Left lung (tissue), 10 donors: ENCODE data around the gene BNIP5. TPM values are rescaled to one million over a fixed set of nuclear protein-coding genes. Genes with fewer than 3 reads are reported as not detected.

Source experiments
- ATAC-seq: fragments of 200-7000 bp; cut with Tn5 transposase; one replicate; pipeline ENCODE4 v1.9.1; 2020; ENCODE audit warnings: moderate library complexity
- DNase-seq, 4 donors: peaks; one replicate each; pipeline ENCODE4 v3.0.0-alpha.2; 2013 to 2020
- H3K27ac ChIP-seq, 2 donors: fragments of 200-600 bp; sonication (generic) in 1 of 2; one replicate each; pipeline versions ENCODE4 v1.5.0 to v1.8.0; 2020 to 2021
- H3K27me3 ChIP-seq, 2 donors: fragments of 200-600 bp; sonication (generic) in 1 of 2; one replicate each; pipeline versions ENCODE4 v1.5.0 to v1.8.0; 2020 to 2021
- H3K36me3 ChIP-seq, 2 donors: fragments of 200-600 bp; sonication (generic) in 1 of 2; one replicate each; pipeline versions ENCODE4 v1.5.0 to v1.8.0; 2020 to 2021
- H3K4me1 ChIP-seq, 2 donors: fragments of 200-600 bp; one replicate each; pipeline ENCODE4 v1.8.0; 2021
- H3K4me3 ChIP-seq, 2 donors: fragments of 200-600 bp; sonication (generic) in 1 of 2; one replicate each; pipeline versions ENCODE4 v1.5.0 to v1.8.0; 2020 to 2021; ENCODE audit warnings: mild to moderate bottlenecking in 1 of 2
- H3K9me3 ChIP-seq, 2 donors: fragments of 200-600 bp; sonication (generic) in 1 of 2; one replicate each; pipeline versions ENCODE4 v1.5.0 to v1.8.0; 2020 to 2021
- intact Hi-C, 2 donors: fragments of 100-400 bp; cut with DNase I; formaldehyde crosslinking; loops; one replicate each; pipeline versions ENCODE4 v1.11.2 to v1.14.2; 2022
- polyA plus RNA-seq, 6 donors: library from polyadenylated mRNA; unstranded; fragments of 120-200 nt; gene quantifications; one replicate each; pipeline ENCODE4 v1.2.1, GENCODE V29; 2013; ENCODE audit not compliant: insufficient read length in 6 of 6
- total RNA-seq, 2 donors: library from RNA; stranded (reverse); fragmentation: NEBNext Ultra II Directional; extraction: Animal tissue kit (Norgen Biotek cat#: 25700); gene quantifications; one replicate each; pipeline ENCODE4 v1.2.1, GENCODE V29; 2021
- TF ChIP-seq, protein P1 (sequence below), 2 donors: fragments of 200-600 bp; sonication (generic) in 1 of 2; IDR thresholded peaks; one replicate each; pipeline versions ENCODE4 v1.5.0 to v1.8.0; 2021; ENCODE audit warnings: antibody characterized with exemption in 2 of 2
- donor health status: DM: no; HTN: yes; CAD: no.
- donor health status: DM: no; HTN: no; CAD: no.

The BNIP5 gene
- total and polyA plus RNA-seq, 8 donors: 0.26 TPM; not detected in 7

DNA sequence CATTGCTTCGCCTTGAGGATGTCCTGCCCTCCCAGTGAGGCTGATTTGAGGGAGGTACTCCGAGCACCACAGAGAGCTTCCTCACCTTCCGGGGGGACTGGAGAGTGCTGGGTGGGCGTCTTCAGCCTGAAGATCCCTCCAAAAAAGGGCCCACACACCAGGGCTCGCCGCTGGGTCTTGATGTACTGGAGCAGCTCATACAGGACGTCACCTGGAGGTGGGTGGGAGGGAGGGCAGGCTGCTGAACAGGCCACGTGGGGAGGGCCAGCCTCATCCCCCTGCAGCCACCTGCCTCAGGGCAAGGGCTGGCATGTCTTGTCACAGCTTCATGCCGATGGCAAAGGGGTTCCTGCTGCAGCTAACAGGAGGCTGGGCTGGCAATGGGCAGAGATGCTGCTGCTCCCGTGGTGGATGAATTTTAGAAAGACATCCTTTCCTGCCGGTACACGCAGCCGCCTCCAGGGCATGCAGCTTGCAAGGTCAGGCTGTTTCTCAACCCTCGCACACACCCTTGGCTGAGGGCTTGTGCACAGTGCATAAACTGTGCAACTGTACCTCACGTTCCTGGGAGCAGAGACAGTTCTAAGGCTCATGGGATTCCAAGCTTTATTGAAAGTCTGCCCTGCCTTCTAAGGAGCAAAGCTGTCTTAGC, 36.8 kb upstream of the BNIP5 start:
- Histone ChIP-seq H3K4me3 (no peak overlapping the region), H3K36me3 (peaks cover 0 to 45% of the 10 kb centered on the region in 2 donors), H3K4me1 (peaks cover 0 to 18% of the 10 kb centered on the region in 2 donors), H3K27ac (no peak overlapping the region), H3K27me3 (no peaks in the 10 kb centered on the region), H3K9me3 (no peaks in the 10 kb centered on the region)
- DNase-seq (no peak), ATAC-seq (no peak)
- TF ChIP-seq, protein P1, sequence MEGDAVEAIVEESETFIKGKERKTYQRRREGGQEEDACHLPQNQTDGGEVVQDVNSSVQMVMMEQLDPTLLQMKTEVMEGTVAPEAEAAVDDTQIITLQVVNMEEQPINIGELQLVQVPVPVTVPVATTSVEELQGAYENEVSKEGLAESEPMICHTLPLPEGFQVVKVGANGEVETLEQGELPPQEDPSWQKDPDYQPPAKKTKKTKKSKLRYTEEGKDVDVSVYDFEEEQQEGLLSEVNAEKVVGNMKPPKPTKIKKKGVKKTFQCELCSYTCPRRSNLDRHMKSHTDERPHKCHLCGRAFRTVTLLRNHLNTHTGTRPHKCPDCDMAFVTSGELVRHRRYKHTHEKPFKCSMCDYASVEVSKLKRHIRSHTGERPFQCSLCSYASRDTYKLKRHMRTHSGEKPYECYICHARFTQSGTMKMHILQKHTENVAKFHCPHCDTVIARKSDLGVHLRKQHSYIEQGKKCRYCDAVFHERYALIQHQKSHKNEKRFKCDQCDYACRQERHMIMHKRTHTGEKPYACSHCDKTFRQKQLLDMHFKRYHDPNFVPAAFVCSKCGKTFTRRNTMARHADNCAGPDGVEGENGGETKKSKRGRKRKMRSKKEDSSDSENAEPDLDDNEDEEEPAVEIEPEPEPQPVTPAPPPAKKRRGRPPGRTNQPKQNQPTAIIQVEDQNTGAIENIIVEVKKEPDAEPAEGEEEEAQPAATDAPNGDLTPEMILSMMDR (IDR thresholded peaks at IDR 0.05): no peak
- intact Hi-C loops: no loop called here

DNA sequence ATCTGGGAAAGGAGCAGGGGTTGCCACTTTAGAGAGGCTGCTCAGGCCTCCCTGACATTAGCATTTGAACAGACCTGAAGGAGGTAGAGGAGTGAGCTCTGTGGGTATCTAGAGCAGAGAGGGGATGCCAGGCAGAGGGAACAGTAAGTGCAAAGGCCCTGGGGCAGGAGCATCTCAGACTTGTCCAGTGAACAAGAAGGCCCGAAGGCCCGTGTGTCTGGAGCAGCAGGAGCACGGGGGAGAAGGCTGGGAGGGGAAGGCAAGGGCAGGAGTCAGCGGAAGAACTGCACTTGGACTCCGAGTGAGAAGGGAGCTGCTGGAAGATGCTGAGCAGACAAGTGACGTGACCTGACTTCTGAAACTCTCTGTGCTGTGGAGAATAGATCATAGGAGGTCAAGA, 35.4 kb upstream of the BNIP5 start:
- Histone ChIP-seq H3K4me3 (no peak overlapping the region), H3K27me3 (no peaks in the 10 kb centered on the region), H3K9me3 (no peaks in the 10 kb centered on the region), H3K27ac (no peak overlapping the region), H3K4me1 (peaks cover 0 to 25% of the 10 kb centered on the region in 2 donors), H3K36me3 (peaks cover 0 to 46% of the 10 kb centered on the region in 2 donors)
- TF ChIP-seq, protein P1 (IDR thresholded peaks at IDR 0.05): no peak
- intact Hi-C loops: no loop called here
- DNase-seq (no peak), ATAC-seq (no peak)

DNA sequence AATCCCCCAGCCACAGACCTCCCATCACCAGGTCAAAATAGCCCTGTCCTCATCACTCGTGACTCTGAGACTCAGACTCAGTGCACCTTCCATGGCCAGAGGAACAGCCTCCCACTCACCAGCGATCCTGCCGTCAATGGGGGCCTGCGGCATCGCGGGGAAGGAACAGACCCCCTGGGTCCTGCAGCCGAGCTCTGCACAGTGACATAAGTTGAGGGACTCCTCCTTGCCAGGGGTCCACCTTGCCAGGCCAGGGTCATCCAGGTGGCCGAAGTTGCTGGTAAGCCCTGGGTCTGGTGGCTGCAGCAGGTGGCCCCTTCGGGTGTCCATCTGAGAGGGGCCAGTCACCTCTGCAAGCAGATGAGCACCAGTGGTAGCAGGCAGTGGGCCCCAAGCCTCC, 34.5 kb upstream of the BNIP5 start:
- Histone ChIP-seq H3K27me3 (no peaks in the 10 kb centered on the region), H3K4me1 (peaks cover 0 to 25% of the 10 kb centered on the region in 2 donors), H3K9me3 (no peaks in the 10 kb centered on the region), H3K27ac (no peak overlapping the region), H3K36me3 (peaks cover 0 to 49% of the 10 kb centered on the region in 2 donors), H3K4me3 (no peak overlapping the region)
- intact Hi-C loops: no loop called here
- DNase-seq: no peak
- TF ChIP-seq, protein P1 (IDR thresholded peaks at IDR 0.05): no peak
- ATAC-seq: no peak

DNA sequence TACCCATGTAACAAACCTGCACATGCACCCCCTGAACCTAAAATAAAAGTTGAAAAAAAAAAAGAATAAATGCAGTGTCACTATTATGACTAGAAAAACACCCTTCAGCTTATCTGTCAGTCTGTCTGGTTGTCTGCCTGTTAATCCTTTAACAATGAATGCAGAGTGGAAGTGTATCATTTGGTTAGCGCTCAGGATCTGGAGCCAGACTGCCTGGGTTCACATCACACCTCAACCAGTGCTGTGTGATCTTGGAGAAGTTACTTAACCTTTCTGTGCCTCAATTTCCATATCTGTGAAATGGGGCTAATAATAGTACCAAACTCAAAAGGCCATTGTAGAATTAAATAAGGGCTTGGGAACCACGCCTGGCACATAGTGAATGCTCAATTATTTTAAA, 34.0 kb upstream of the BNIP5 start:
- peaks cover 0 to 27% of the 10 kb centered on the region in 2 donors for H3K4me1 ChIP-seq
- H3K27ac ChIP-seq: no peak overlapping the region
- H3K27me3 ChIP-seq: no peaks in the 10 kb centered on the region
- DNase-seq: no peak
- H3K36me3 ChIP-seq: peaks cover 0 to 47% of the 10 kb centered on the region in 2 donors
- no peak overlapping the region for H3K4me3 ChIP-seq
- intact Hi-C loops: no loop called here
- no peak for ATAC-seq
- TF ChIP-seq, protein P1 (IDR thresholded peaks at IDR 0.05): no peak
- no peaks in the 10 kb centered on the region for H3K9me3 ChIP-seq

DNA sequence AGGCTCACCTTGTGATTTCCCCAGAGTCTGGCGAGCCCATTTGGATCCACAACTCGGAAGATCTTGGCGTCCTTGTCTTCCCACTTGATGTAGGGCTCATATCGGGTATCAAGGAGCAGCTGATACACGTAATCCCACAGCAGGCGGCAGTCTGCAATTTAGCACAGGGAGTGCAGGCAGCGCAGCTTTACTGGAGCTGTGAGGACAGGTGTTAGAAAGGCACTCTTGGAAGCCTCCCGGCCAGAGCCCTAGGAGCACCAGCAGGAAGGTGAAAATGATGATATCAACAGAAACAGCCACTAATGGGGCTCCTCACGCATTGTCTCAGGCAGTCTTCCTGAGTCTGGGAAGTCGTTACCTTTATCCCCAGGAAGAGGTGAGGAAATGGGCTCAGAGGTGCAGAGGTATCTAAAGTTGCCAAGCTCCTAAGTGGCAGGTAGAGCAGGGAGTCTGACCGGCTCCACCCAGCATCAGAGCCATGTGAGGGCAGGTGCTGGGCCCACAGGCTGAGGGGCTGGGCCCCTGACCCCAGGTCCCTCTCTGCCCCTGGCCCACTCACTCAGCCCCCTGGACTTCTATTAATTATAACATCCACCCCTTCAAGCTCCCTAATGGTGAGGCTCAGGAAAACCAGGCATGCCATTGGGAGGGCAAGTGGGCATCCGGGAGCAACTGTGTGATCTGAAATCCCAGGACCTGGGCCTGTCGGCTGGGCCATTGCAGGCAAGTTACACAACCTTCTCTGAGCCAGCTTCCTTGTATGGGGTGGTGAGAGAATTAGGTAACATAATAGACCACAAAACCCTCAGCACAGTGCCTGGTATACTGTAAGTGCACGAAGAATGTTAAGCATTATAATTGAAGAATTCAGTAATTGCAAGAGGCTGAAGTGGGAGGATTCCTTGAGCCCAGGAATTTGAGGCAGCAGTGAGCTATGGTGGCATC, 32.5 kb upstream of the BNIP5 start:
- no peaks in the 10 kb centered on the region for H3K9me3 ChIP-seq
- DNase-seq (peak in 1 of 4 donors; percentile 54), ATAC-seq (peak; percentile 79)
- H3K27me3 ChIP-seq: no peaks in the 10 kb centered on the region
- intact Hi-C loops: no loop called here
- H3K27ac ChIP-seq: peak overlapping the region in 1 of 2 donors; percentile 69
- TF ChIP-seq, protein P1 (IDR thresholded peaks at IDR 0.05): no peak
- peaks cover 0 to 50% of the 10 kb centered on the region in 2 donors for H3K36me3 ChIP-seq
- H3K4me1 ChIP-seq: peaks cover 0 to 39% of the 10 kb centered on the region in 2 donors
- no peak overlapping the region for H3K4me3 ChIP-seq
